CD4-positive, alpha-beta T cell treated with Interleukin-4 for 4 hours (primary cell): ENCODE measurements around the gene MOGAT2.
"Not testable (repeated sequence)": the region's sequence is repeated elsewhere in the genome, so short reads cannot be mapped to it uniquely, and the experiment has no call there.

ENCODE experiments used
- DNase-seq: peaks from one replicate; pipeline ENCODE4 v3.0.0-alpha.2; 2020

MOGAT2 gene

GRCh38 chr11:75719340-75720239 is 2.0 kb downstream of the MOGAT2 start:
- no peak for DNase-seq

GRCh38 chr11:75720639-75721038 is 3.0 kb downstream of the MOGAT2 start:
- no peak for DNase-seq

- DNase-seq = no peak
Measured at GRCh38 chr11:75721852-75722668, 4.4 kb downstream of the MOGAT2 start.

GRCh38 chr11:75722669-75723042 is 5.0 kb downstream of the MOGAT2 start:
- no peak for DNase-seq

GRCh38 chr11:75725547-75726320 is 8.1 kb downstream of the MOGAT2 start:
- DNase-seq = no peak

- DNase-seq = no peak
Measured at GRCh38 chr11:75728992-75729391, 11.4 kb downstream of the MOGAT2 start.

GRCh38 chr11:75731095-75731494 is 13.5 kb downstream of the MOGAT2 start:
- no peak for DNase-seq

GRCh38 chr11:75733071-75733430 is 15.4 kb downstream of the MOGAT2 start:
- DNase-seq = no peak

- no peak for DNase-seq
Measured at GRCh38 chr11:75733431-75734107, 15.9 kb downstream of the MOGAT2 start.

GRCh38 chr11:75734491-75735180 is 17.0 kb downstream of the MOGAT2 start:
- no peak for DNase-seq

- no peak for DNase-seq
Measured at GRCh38 chr11:75735181-75735845, 17.7 kb downstream of the MOGAT2 start.

GRCh38 chr11:75737314-75737713 is 19.7 kb downstream of the MOGAT2 start:
- DNase-seq = no peak

- DNase-seq = no peak
Measured at GRCh38 chr11:75740681-75741080, 23.0 kb downstream of the MOGAT2 start.

- not testable (repeated sequence) for DNase-seq
Measured at GRCh38 chr11:75743159-75743558, 25.5 kb downstream of the MOGAT2 start.

- DNase-seq = no peak
Measured at GRCh38 chr11:75743711-75744563, 26.3 kb downstream of the MOGAT2 start.

GRCh38 chr11:75745807-75746206 is 28.2 kb downstream of the MOGAT2 start:
- DNase-seq = no peak

- not testable (repeated sequence) for DNase-seq
Measured at GRCh38 chr11:75748729-75749273, 31.2 kb downstream of the MOGAT2 start.

GRCh38 chr11:75754933-75755332 is 37.3 kb downstream of the MOGAT2 start:
- not testable (repeated sequence) for DNase-seq

- no peak for DNase-seq
Measured at GRCh38 chr11:75757651-75758050, 40.0 kb downstream of the MOGAT2 start.

- no peak for DNase-seq
Measured at GRCh38 chr11:75759832-75760231, 42.2 kb downstream of the MOGAT2 start.
